NB4 (cell line): ENCODE data around the gene NPAS2.

Experiments
- DNase-seq: peaks from one replicate; pipeline ENCODE4 v3.0.0; 2010; ENCODE audit warnings: low read depth
- H3K4me3 ChIP-seq: one replicate; pipeline ENCODE4 v1.5.1; 2011; ENCODE audit warnings: mild to moderate bottlenecking, low read depth, low read length, moderate library complexity
- CTCF ChIP-seq: IDR thresholded peaks from one replicate; pipeline ENCODE4 v1.5.1; 2012; ENCODE audit warnings: low read depth, low read length
- MAX ChIP-seq: IDR thresholded peaks from 2 replicates; pipeline ENCODE4 v1.6.1; 2011; ENCODE audit warnings: low read depth, low read length
- MYC ChIP-seq: IDR thresholded peaks from 2 replicates; pipeline ENCODE4 v1.6.1; 2011; ENCODE audit warnings: low read depth, low read length
- POLR2A ChIP-seq: IDR thresholded peaks from 2 replicates; pipeline ENCODE4 v1.6.1; 2011; ENCODE audit warnings: mild to moderate bottlenecking; ENCODE audit not compliant: insufficient read length; ENCODE audit errors: extremely low read depth

Gene NPAS2

GRCh38 chr2:100987536-100987935, 167.6 kb downstream of the NPAS2 start:
- DNase-seq: no peak
- TF ChIP-seq MYC (no peak), POLR2A (no peak), MAX (no peak), CTCF (no peak)
- no peak overlapping the region for H3K4me3 ChIP-seq

GRCh38 chr2:100987974-100988373, 168.0 kb downstream of the NPAS2 start:
- no peak for DNase-seq
- no peak overlapping the region for H3K4me3 ChIP-seq
- TF ChIP-seq CTCF (no peak), POLR2A (no peak), MAX (no peak), MYC (no peak)

GRCh38 chr2:100988630-100989417, 168.9 kb downstream of the NPAS2 start:
- no peak overlapping the region for H3K4me3 ChIP-seq
- TF ChIP-seq POLR2A (no peak), MAX (no peak), MYC (no peak), CTCF (no peak)
- DNase-seq: no peak

- no peak overlapping the region for H3K4me3 ChIP-seq
- TF ChIP-seq CTCF (no peak), MYC (no peak), POLR2A (no peak), MAX (no peak)
- DNase-seq: no peak
Measured at GRCh38 chr2:100989666-100990065, 169.7 kb downstream of the NPAS2 start.

GRCh38 chr2:100990166-100990565, 170.2 kb downstream of the NPAS2 start:
- DNase-seq: no peak
- H3K4me3 ChIP-seq: no peak overlapping the region
- no peak for TF ChIP-seq CTCF
- no peak for TF ChIP-seq MYC
- TF ChIP-seq MAX: no peak
- TF ChIP-seq POLR2A: no peak
